SH-SY5Y (cell line): ENCODE measurements around the gene RCE1.

Experiments
- GATA2 ChIP-seq: IDR thresholded peaks from 2 replicates; pipeline ENCODE4 v1.6.1; 2011; ENCODE audit warnings: mild to moderate bottlenecking, low read depth, low read length
- GATA3 ChIP-seq: IDR thresholded peaks from 2 replicates; pipeline ENCODE4 v1.6.1; 2011; ENCODE audit warnings: low read depth, mild to moderate bottlenecking, low read length, moderate library complexity

DNA sequence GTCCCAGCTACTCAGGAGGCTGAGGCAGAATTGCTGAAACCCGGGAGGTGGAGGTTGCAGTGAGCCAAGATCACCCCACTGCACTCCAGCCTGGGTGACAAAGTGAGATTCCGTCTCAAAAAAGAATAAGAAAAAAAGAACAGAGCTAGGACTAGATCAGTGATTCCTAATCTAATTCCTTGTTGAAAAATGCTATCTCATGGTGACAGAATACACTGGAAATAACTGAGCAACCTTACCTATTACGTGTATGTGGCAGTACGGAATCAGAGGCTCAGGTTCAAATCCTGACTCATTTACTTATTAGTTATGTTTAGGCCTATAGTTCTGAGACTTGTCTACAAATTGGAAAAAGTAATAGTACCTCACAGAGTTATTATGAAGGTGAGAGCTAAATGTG lies 19.5 kb upstream of the RCE1 start:
- TF ChIP-seq GATA2 = no peak
- no peak for TF ChIP-seq GATA3
